NCI-H187 (cell line): ENCODE measurements around the gene ADAM11.

Experiments used
- DNase-seq, 2 experiments: peaks; one replicate each; lab custom pipeline; 2025; lab: John Stamatoyannopoulos, UW

The ADAM11 gene

GRCh38 chr17:44830359-44831288 is 71.8 kb downstream of the ADAM11 start:
- DNase-seq = no peak

DNA sequence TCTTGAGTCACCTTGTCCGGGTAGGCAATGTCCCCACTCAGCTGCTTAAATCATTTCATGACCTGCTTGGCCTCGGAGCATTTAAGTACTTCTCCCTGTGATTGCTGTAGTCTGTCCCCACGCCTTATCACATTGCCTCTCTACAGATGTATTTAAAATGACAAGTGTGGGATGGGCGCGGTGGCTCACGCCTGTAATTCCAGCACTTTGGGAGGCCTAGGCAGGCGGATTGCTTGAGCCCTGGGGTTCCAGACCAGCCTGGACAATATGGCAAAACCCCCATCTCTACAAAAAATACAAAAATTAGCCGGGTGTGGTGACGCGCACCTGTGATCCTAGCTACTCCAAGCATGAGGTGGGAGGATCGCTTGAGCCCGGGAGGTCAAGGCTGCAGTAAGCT is 72.6 kb downstream of the ADAM11 start:
- DNase-seq = no peak
